BLaER1 (cell line): ENCODE measurements around the gene C4orf50.

Experiments
- H3K27ac ChIP-seq: shearing (Covaris generic); formaldehyde crosslinking; 2 replicates; pipeline ENCODE4 v1.8.1; 2022
- H3K27me3 ChIP-seq: shearing (Covaris generic); formaldehyde crosslinking; 2 replicates; pipeline ENCODE4 v1.8.1; 2022
- H3K36me3 ChIP-seq: shearing (Covaris generic); formaldehyde crosslinking; 2 replicates; pipeline ENCODE4 v1.8.1; 2022
- H3K4me1 ChIP-seq: shearing (Covaris generic); formaldehyde crosslinking; 2 replicates; pipeline ENCODE4 v1.8.1; 2022
- H3K4me2 ChIP-seq: shearing (Covaris generic); formaldehyde crosslinking; 2 replicates; pipeline ENCODE4 v1.8.1; 2022
- H3K4me3 ChIP-seq: shearing (Covaris generic); formaldehyde crosslinking; 2 replicates; pipeline ENCODE4 v1.8.1; 2022
- H3K9ac ChIP-seq: shearing (Covaris generic); formaldehyde crosslinking; 2 replicates; pipeline ENCODE4 v1.8.1; 2022
- H3K9me3 ChIP-seq: shearing (Covaris generic); formaldehyde crosslinking; 2 replicates; pipeline ENCODE4 v1.8.1; 2022
- H4K20me1 ChIP-seq: shearing (Covaris generic); formaldehyde crosslinking; 2 replicates; pipeline ENCODE4 v1.8.1; 2022
- Cebpa-rat ChIP-seq: shearing (Covaris generic); IDR thresholded peaks from 2 replicates; pipeline ENCODE4 v1.8.1; 2022

Gene C4orf50

DNA sequence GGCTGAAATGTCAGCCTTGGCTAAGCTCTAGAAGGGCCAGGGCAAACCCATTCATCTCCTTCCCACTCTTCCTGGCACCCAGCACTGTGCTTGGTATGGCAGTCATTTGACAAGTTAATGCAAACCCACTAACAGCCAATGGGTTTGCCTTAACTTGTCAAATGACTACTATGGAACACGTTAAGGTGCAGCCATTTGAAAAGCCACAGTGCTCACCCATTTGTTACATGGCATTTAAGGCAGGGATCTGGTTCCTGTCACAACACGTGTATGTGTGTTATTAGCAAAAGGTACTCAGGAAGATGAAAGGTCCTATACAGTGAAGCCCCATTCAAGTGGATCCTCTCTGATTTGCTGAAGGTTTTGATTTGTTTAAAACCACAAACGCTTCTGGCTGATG lies 132.5 kb downstream of the C4orf50 start:
- Histone ChIP-seq H3K4me2 (peak overlapping the region; percentile 94), H3K36me3 (peaks cover 30% of the 10 kb centered on the region), H3K4me1 (peaks cover 76% of the 10 kb centered on the region), H3K27me3 (no peaks in the 10 kb centered on the region), H3K9ac (peak overlapping the region; percentile 93), H3K4me3 (peak overlapping the region; percentile 96), H4K20me1 (peaks cover 69% of the 10 kb centered on the region), H3K27ac (peak overlapping the region; percentile 95), H3K9me3 (no peaks in the 10 kb centered on the region)
- no peak for TF ChIP-seq Cebpa-rat

- Histone ChIP-seq H3K9ac (peak overlapping the region; percentile 93), H3K27ac (peak overlapping the region; percentile 95)
- TF ChIP-seq Cebpa-rat: no peak
Observed at GRCh38 chr4:5884796-5885195, 133.4 kb downstream of the C4orf50 start.

GRCh38 chr4:5883916-5884315 lies 134.3 kb downstream of the C4orf50 start:
- Histone ChIP-seq H3K4me3 (no peak overlapping the region), H3K4me2 (peak overlapping the region; percentile 94), H3K27ac (peak overlapping the region; percentile 95; the same call in 1 of the 2 replicates), H4K20me1 (peaks cover 87% of the 10 kb centered on the region), H3K9me3 (no peaks in the 10 kb centered on the region), H3K36me3 (peaks cover 42% of the 10 kb centered on the region), H3K4me1 (peaks cover 79% of the 10 kb centered on the region), H3K27me3 (no peaks in the 10 kb centered on the region), H3K9ac (peak overlapping the region; percentile 93; the same call in 1 of the 2 replicates)
- no peak for TF ChIP-seq Cebpa-rat

More at GRCh38 chr4:5884796-5885195, 133.4 kb downstream of the C4orf50 start:
- Histone ChIP-seq H4K20me1 (peaks cover 78% of the 10 kb centered on the region), H3K27me3 (no peaks in the 10 kb centered on the region), H3K9me3 (no peaks in the 10 kb centered on the region), H3K4me3 (peak overlapping the region; percentile 96), H3K4me1 (peaks cover 79% of the 10 kb centered on the region), H3K4me2 (peak overlapping the region; percentile 94), H3K36me3 (peaks cover 35% of the 10 kb centered on the region)

DNA sequence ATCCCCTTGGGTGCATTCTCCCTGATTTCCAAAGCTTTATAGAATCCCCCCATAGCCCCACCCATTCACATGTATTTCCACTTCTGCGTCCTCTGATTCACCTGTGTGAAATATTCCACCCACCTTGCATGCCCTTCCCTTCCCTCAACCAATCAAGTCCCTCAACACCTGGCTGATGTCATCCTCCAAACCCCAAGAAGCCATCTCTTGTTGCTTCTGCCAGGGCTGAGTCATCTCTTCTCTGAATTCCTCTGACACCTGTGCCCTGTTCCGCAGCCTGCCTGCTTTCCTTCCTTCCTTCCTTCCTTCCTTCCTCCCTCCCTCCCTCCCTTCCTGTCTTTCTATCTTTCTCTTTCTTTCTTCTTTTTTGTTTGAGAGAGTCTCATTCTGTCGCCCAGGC lies 135.3 kb downstream of the C4orf50 start:
- TF ChIP-seq Cebpa-rat: no peak
- H3K27ac ChIP-seq: no peak overlapping the region
- H3K9me3 ChIP-seq: no peaks in the 10 kb centered on the region

GRCh38 chr4:5881340-5881739 lies 136.9 kb downstream of the C4orf50 start:
- peaks cover 100% of the 10 kb centered on the region for H4K20me1 ChIP-seq
- peaks cover 93% of the 10 kb centered on the region for H3K4me1 ChIP-seq
- H3K4me2 ChIP-seq: no peak overlapping the region; the same call in 1 of the 2 replicates

More for the DNA sequence above, 135.3 kb downstream of the C4orf50 start:
- Histone ChIP-seq H3K36me3 (peaks cover 52% of the 10 kb centered on the region), H3K9ac (no peak overlapping the region), H3K4me2 (peak overlapping the region; percentile 94), H3K4me3 (no peak overlapping the region), H3K27me3 (no peaks in the 10 kb centered on the region), H4K20me1 (peaks cover 96% of the 10 kb centered on the region), H3K4me1 (peaks cover 86% of the 10 kb centered on the region)

GRCh38 chr4:5878359-5878758 lies 139.9 kb downstream of the C4orf50 start:
- H3K36me3 ChIP-seq: peaks cover 80% of the 10 kb centered on the region
- no peak overlapping the region for H3K4me3 ChIP-seq
- no peak for TF ChIP-seq Cebpa-rat
- no peak overlapping the region for H3K9ac ChIP-seq
- no peaks in the 10 kb centered on the region for H3K27me3 ChIP-seq
- H3K4me1 ChIP-seq: peaks cover 85% of the 10 kb centered on the region
- peaks cover 100% of the 10 kb centered on the region for H4K20me1 ChIP-seq
- H3K9me3 ChIP-seq: peaks cover 22% of the 10 kb centered on the region
- no peak overlapping the region for H3K27ac ChIP-seq
- H3K4me2 ChIP-seq: peak overlapping the region; percentile 29; the same call in 1 of the 2 replicates

More at GRCh38 chr4:5881340-5881739, 136.9 kb downstream of the C4orf50 start:
- no peak for TF ChIP-seq Cebpa-rat
- Histone ChIP-seq H3K36me3 (peaks cover 65% of the 10 kb centered on the region), H3K9me3 (0 out of 2 replicates have a peak, but pooled peaks cover under 1% of the 10 kb centered on the region), H3K9ac (no peak overlapping the region), H3K27me3 (no peaks in the 10 kb centered on the region), H3K4me3 (no peak overlapping the region), H3K27ac (no peak overlapping the region)

GRCh38 chr4:5877392-5877791 lies 140.8 kb downstream of the C4orf50 start:
- peaks cover 82% of the 10 kb centered on the region for H3K36me3 ChIP-seq

DNA sequence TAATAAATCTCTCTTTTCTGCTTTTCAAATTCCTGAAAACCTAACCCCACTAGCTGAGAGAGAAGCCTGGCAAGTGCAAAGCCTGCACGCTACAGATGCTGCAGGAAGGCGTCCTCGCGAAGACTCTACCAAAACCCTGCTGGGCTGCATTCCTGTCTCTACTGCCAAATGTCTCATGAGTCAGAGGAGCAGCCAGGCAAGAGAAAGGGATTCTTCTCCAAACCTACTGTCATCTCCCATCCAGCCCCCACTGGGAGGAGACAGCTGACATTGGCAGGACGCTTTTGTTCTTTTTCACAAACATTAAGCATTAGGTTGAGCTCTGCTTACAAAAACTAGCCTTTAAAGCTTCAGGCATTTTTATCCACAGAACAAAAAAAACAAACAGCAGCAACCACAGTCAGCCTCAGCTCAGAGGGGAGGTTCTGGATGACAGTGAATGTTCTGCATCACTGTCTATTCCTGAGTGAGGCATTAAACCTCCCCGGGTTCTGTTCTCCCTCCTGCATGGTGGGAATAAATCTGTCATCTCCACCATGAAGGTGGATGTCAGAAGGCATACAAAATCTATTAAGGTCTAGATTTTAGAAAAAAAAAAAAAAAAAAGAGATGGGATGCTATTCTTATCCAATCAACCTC lies 143.3 kb downstream of the C4orf50 start:
- Histone ChIP-seq H3K9me3 (peaks cover 42% of the 10 kb centered on the region), H3K27ac (no peak overlapping the region), H3K4me3 (no peak overlapping the region), H4K20me1 (peaks cover 89% of the 10 kb centered on the region), H3K4me2 (no peak overlapping the region), H3K27me3 (no peaks in the 10 kb centered on the region), H3K36me3 (peaks cover 70% of the 10 kb centered on the region), H3K4me1 (peaks cover 91% of the 10 kb centered on the region), H3K9ac (no peak overlapping the region)
- no peak for TF ChIP-seq Cebpa-rat

More at GRCh38 chr4:5877392-5877791, 140.8 kb downstream of the C4orf50 start:
- H3K27ac ChIP-seq: no peak overlapping the region
- H3K4me1 ChIP-seq: peaks cover 84% of the 10 kb centered on the region
- H3K4me2 ChIP-seq: peak overlapping the region; percentile 29
- H3K27me3 ChIP-seq: no peaks in the 10 kb centered on the region
- H3K9me3 ChIP-seq: peaks cover 32% of the 10 kb centered on the region
- no peak overlapping the region for H3K9ac ChIP-seq
- TF ChIP-seq Cebpa-rat: no peak
- H4K20me1 ChIP-seq: peaks cover 98% of the 10 kb centered on the region
- no peak overlapping the region for H3K4me3 ChIP-seq

DNA sequence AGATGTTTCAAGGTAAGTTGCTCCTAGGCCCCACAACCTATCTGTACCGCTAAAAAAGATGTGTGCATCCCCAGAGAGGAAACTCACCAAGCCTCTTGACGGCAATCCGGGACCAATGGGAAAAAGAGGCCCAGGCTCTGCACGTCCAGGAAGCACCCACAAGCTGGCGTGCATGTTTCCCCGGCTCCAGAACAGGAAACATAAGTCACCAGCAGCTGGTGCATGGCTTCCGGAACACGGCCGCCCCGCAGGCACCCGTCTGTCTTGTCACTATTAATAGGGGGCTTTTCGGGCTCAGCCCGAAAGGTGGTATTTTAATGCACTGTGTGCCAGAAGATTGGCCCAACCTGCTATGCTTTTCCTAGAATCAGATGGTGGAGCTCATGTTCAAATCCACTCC lies 147.5 kb downstream of the C4orf50 start:
- Histone ChIP-seq H3K9me3 (peaks cover 38% of the 10 kb centered on the region), H3K27me3 (no peaks in the 10 kb centered on the region), H3K27ac (peak overlapping the region; percentile 94), H3K4me2 (peak overlapping the region; percentile 94), H3K9ac (peak overlapping the region; percentile 78; the same call in 1 of the 2 replicates), H3K4me1 (peaks cover 91% of the 10 kb centered on the region), H3K36me3 (peaks cover 46% of the 10 kb centered on the region), H4K20me1 (peaks cover 76% of the 10 kb centered on the region), H3K4me3 (peak overlapping the region; percentile 55)
- no peak for TF ChIP-seq Cebpa-rat

DNA sequence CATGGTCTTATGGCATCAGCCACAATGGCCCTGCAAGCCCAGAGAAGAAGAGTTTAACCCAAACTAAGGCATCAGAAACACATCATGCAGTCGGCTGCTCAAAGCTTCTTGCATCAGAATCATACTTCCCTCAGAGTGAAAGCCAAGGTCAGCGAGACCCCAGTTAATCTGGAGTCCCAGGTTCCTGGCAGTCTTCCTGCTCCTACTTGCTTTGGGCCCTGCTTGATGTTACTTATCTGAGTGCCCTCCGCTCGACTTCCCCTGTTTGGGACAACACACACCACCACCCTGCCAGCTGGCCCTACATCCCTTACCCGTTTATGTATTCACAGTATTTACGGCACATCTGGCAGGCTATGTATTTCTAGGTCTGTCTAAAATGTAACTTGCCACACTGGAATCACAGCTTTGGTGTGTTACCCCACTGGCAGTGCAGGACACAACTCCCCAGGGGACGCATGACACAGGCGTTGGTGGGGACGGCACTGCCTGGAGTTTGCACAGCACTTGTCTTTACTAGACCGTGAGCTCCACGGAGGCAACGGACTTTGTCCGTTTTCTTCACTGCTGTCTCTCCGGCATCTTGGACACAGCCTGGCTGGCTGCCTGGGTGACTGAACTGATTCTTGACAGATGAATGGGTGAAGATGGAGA lies 148.1 kb downstream of the C4orf50 start:
- Histone ChIP-seq H3K36me3 (peaks cover 51% of the 10 kb centered on the region), H3K4me3 (peak overlapping the region; percentile 55), H3K9me3 (peaks cover 37% of the 10 kb centered on the region), H3K4me2 (peak overlapping the region; percentile 94), H4K20me1 (peaks cover 76% of the 10 kb centered on the region), H3K9ac (peak overlapping the region; percentile 78), H3K4me1 (peaks cover 91% of the 10 kb centered on the region), H3K27ac (peak overlapping the region; percentile 94), H3K27me3 (no peaks in the 10 kb centered on the region)
- TF ChIP-seq Cebpa-rat: no peak
